CD4-positive, alpha-beta memory T cell (primary cell): ENCODE results near the gene ZMIZ1. TPM values are rescaled to one million over a fixed set of nuclear protein-coding genes. Genes with fewer than 3 reads are reported as not detected.

Experiments
- CTCF ChIA-PET: fragments of 350-600 bp; sonication (Branson Sonifier 250); formaldehyde crosslinking; loops from one replicate; lab custom pipeline; 2021; ENCODE audit warnings: inconsistent platforms; ENCODE audit not compliant: partially characterized antibody; lab: Charles Lee
- POLR2A ChIA-PET: fragments of 350-600 bp; sonication (Branson Sonifier 250); formaldehyde crosslinking; loops from one replicate; lab custom pipeline; 2021; ENCODE audit not compliant: partially characterized antibody; lab: Charles Lee
- DNase-seq, 5 donors: peaks; one replicate each; pipeline versions ENCODE4 v3.0.0 to v3.0.0-alpha.2; 2020 to 2022; ENCODE audit warnings: mixed read lengths in 1 of 5
- H3K27ac ChIP-seq: one replicate; pipeline ENCODE4 v1.7.0; 2013; ENCODE audit warnings: low read depth, low read length
- H3K27me3 ChIP-seq: 2 replicates; pipeline ENCODE4 v1.7.0; 2013; ENCODE audit warnings: mild to moderate bottlenecking, low read length, moderate library complexity; ENCODE audit not compliant: insufficient read depth
- H3K36me3 ChIP-seq: 2 replicates; pipeline ENCODE4 v1.7.0; 2013; ENCODE audit warnings: mild to moderate bottlenecking, low read length, moderate library complexity; ENCODE audit not compliant: insufficient read depth
- H3K4me1 ChIP-seq: 2 replicates; pipeline ENCODE4 v1.7.0; 2013; ENCODE audit warnings: mild to moderate bottlenecking, low read length, moderate library complexity; ENCODE audit not compliant: insufficient read depth
- H3K4me3 ChIP-seq, 2 donors: one replicate each; pipeline ENCODE4 v1.7.0; 2013; ENCODE audit warnings: low read length in 2 of 2, mild to moderate bottlenecking in 1 of 2
- H3K9me3 ChIP-seq, 2 donors: one replicate each; pipeline ENCODE4 v1.7.0; 2013; ENCODE audit warnings: low read length in 2 of 2, control low read depth in 1 of 2; ENCODE audit not compliant: control insufficient read depth in 1 of 2
- H3K27ac Mint-ChIP-seq, 7 donors: one replicate each; pipeline ENCODE4 v1.8.0; 2020 to 2021; ENCODE audit warnings: mixed read lengths in 7 of 7, mild to moderate bottlenecking in 6 of 7, inconsistent platforms in 3 of 7, moderate library complexity in 3 of 7
- H3K27me3 Mint-ChIP-seq, 2 donors: one replicate each; pipeline ENCODE4 v1.8.0; 2020 to 2021; ENCODE audit warnings: mixed read lengths in 2 of 2
- H3K36me3 Mint-ChIP-seq, 2 donors: one replicate each; pipeline ENCODE4 v1.8.0; 2020 to 2021; ENCODE audit warnings: mixed read lengths in 2 of 2, inconsistent platforms in 1 of 2, mild to moderate bottlenecking in 1 of 2
- H3K4me1 Mint-ChIP-seq, 4 donors: one replicate each; pipeline ENCODE4 v1.8.0; 2020 to 2021; ENCODE audit warnings: mixed read lengths in 4 of 4, mild to moderate bottlenecking in 1 of 4
- H3K4me3 Mint-ChIP-seq, 8 donors: one replicate each; pipeline ENCODE4 v1.8.0; 2020 to 2021; ENCODE audit warnings: mixed read lengths in 8 of 8, mild to moderate bottlenecking in 7 of 8, moderate library complexity in 6 of 8, inconsistent platforms in 3 of 8
- H3K9me3 Mint-ChIP-seq, 8 donors: one replicate each; pipeline ENCODE4 v1.8.0; 2020 to 2021; ENCODE audit warnings: mixed read lengths in 8 of 8, mild to moderate bottlenecking in 5 of 8, inconsistent platforms in 3 of 8, moderate library complexity in 1 of 8
- intact Hi-C: fragments of 100-400 bp; cut with micrococcal nuclease; formaldehyde crosslinking; loops from one replicate; pipeline ENCODE4 v1.15.1; 2023
- polyA plus RNA-seq, 2 donors: library from polyadenylated mRNA; unstranded; fragments of 300-500 nt; fragmentation: Illumina TruSeq; gene quantifications; one replicate each; pipeline ENCODE4 v1.2.3, GENCODE V29; 2021
- total RNA-seq, 2 experiments: library from RNA; stranded (reverse); gene quantifications; one replicate each; pipeline ENCODE4 v1.2.3, GENCODE V29; 2021

ZMIZ1 gene
- total and polyA plus RNA-seq, 4 experiments from 2014 or later: 0.58 to 25.4 (median 14.0) TPM

- no peak for DNase-seq
- Histone ChIP-seq H3K4me3 (no peak overlapping the region), H3K27ac (no peak overlapping the region), H3K27me3 (no peaks in the 10 kb centered on the region), H3K9me3 (no peaks in the 10 kb centered on the region), H3K36me3 (peaks cover 55% of the 10 kb centered on the region), H3K4me1 (peaks cover 25% of the 10 kb centered on the region)
- Mint-ChIP-seq H3K27me3 (no peaks in the 10 kb centered on the region), H3K4me3 (no peak overlapping the region), H3K27ac (no peak overlapping the region), H3K36me3 (peaks cover 65 to 76% of the 10 kb centered on the region in 2 donors), H3K4me1 (peaks cover 14 to 49% (median 26%) of the 10 kb centered on the region in 4 donors), H3K9me3 (no peaks in the 10 kb centered on the region)
- ChIA-PET CTCF (no interaction called here), POLR2A (interaction anchor here (0.9 to 1.6 kb wide), 2 partner anchors 10 to 92 kb away, joined by 3 read pairs; no protein-coding TSS in a partner anchor)
- intact Hi-C loops: no loop called here
Measured at GRCh38 chr10:79352035-79352877, 283.5 kb downstream of the ZMIZ1 start.

DNA sequence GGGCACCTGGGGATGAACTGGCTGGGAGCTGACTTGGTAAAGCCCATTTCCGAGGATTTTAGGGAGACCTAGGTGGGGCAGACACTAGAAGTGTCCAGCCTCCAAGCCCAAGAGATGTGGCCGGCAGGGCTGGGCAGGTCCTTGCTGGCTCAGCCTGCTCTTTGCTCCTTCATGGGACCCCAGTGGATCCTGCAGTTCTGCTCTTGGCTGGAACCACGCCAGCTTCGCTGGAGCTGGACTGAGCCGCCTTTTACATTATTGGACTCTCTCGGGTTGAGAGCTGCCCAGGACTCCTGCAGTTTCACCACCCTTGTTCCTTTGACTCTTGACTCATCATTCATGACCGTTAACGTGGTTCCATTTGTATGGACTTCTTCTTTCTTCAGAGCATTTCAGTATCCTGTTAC, 284.2 kb downstream of the ZMIZ1 start:
- intact Hi-C loops: no loop called here
- H3K27me3 ChIP-seq: no peaks in the 10 kb centered on the region
- H3K4me3 ChIP-seq: no peak overlapping the region
- H3K27ac ChIP-seq: no peak overlapping the region
- Mint-ChIP-seq H3K4me1 (peaks cover 14 to 46% (median 26%) of the 10 kb centered on the region in 4 donors), H3K9me3 (no peaks in the 10 kb centered on the region), H3K36me3 (peaks cover 71 to 76% of the 10 kb centered on the region in 2 donors), H3K27me3 (no peaks in the 10 kb centered on the region), H3K4me3 (no peak overlapping the region), H3K27ac (no peak overlapping the region)
- H3K9me3 ChIP-seq: no peaks in the 10 kb centered on the region
- ChIA-PET CTCF (interaction anchor here (2.3 kb wide), 1 partner anchor 9 kb away, joined by 7 read pairs; no protein-coding TSS in a partner anchor), POLR2A (interaction anchor here (0.9 kb wide), 1 partner anchor 11 kb away, joined by 3 read pairs; no protein-coding TSS in a partner anchor)
- no peak for DNase-seq
- peaks cover 21% of the 10 kb centered on the region for H3K4me1 ChIP-seq
- H3K36me3 ChIP-seq: peaks cover 55% of the 10 kb centered on the region

DNA sequence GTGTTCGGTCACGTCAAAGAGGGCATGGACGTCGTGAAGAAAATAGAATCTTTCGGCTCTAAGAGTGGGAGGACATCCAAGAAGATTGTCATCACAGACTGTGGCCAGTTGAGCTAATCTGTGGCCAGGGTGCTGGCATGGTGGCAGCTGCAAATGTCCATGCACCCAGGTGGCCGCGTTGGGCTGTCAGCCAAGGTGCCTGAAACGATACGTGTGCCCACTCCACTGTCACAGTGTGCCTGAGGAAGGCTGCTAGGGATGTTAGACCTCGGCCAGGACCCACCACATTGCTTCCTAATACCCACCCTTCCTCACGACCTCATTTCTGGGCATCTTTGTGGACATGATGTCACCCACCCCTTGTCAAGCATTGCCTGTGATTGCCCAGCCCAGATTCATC, 285.0 kb downstream of the ZMIZ1 start:
- DNase-seq: no peak
- no peak overlapping the region for H3K27ac Mint-ChIP-seq
- no peaks in the 10 kb centered on the region for H3K27me3 Mint-ChIP-seq
- POLR2A ChIA-PET: no interaction called here
- Histone ChIP-seq H3K4me3 (no peak overlapping the region), H3K27me3 (no peaks in the 10 kb centered on the region), H3K36me3 (peaks cover 51% of the 10 kb centered on the region), H3K4me1 (peaks cover 14% of the 10 kb centered on the region), H3K27ac (no peak overlapping the region), H3K9me3 (no peaks in the 10 kb centered on the region)
- peaks cover 9 to 39% (median 20%) of the 10 kb centered on the region in 4 donors for H3K4me1 Mint-ChIP-seq
- H3K36me3 Mint-ChIP-seq: peaks cover 74 to 75% of the 10 kb centered on the region in 2 donors
- CTCF ChIA-PET: interaction anchor here (1.0 to 2.3 kb wide), 2 partner anchors 10 to 61 kb away, joined by 3 to 7 read pairs; no protein-coding TSS in a partner anchor
- no peaks in the 10 kb centered on the region for H3K9me3 Mint-ChIP-seq
- no peak overlapping the region for H3K4me3 Mint-ChIP-seq
- intact Hi-C loops: no loop called here

DNA sequence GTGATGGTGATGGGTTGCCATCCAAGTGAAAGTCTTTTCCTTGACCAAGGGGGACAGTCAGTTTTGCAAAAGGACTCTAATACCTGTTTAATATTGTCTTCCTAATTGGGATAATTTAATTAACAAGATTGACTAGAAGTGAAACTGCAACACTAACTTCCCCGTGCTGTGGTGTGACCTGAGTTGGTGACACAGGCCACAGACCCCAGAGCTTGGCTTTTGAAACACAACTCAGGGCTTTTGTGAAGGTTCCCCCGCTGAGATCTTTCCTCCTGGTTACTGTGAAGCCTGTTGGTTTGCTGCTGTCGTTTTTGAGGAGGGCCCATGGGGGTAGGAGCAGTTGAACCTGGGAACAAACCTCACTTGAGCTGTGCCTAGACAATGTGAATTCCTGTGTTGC, 285.4 kb downstream of the ZMIZ1 start:
- Histone ChIP-seq H3K4me3 (no peak overlapping the region), H3K27ac (no peak overlapping the region), H3K9me3 (no peaks in the 10 kb centered on the region), H3K36me3 (peaks cover 48% of the 10 kb centered on the region), H3K27me3 (no peaks in the 10 kb centered on the region), H3K4me1 (peaks cover 10% of the 10 kb centered on the region)
- intact Hi-C loops: no loop called here
- POLR2A ChIA-PET: no interaction called here
- Mint-ChIP-seq H3K4me1 (peaks cover 7 to 35% (median 16%) of the 10 kb centered on the region in 4 donors), H3K27ac (peak overlapping the region in 1 of 7 donors; percentile 3), H3K4me3 (no peak overlapping the region), H3K36me3 (peaks cover 74 to 76% of the 10 kb centered on the region in 2 donors), H3K9me3 (no peaks in the 10 kb centered on the region), H3K27me3 (no peaks in the 10 kb centered on the region)
- CTCF ChIA-PET: interaction anchor here (1.0 to 2.3 kb wide), 2 partner anchors 10 to 61 kb away, joined by 3 to 7 read pairs; no protein-coding TSS in a partner anchor
- no peak for DNase-seq

DNA sequence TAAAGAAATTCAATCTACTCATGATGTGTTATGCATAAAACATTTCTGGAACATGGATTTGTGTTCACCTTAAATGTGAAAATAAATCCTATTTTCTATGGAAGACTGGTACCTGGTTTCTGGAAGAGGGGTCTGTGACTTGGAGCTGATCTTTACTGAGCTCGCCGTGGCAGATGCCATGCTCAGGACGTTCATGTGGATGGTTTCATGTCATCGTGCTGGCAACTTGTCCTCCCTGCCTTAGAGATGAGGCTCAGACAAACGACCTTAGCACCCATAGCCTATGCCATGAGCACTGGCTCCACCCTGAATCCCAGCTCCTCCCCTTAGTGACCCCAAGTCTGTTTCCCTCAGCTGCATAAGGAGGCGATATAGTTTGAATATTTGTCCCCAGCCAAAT, 285.8 kb downstream of the ZMIZ1 start:
- Histone ChIP-seq H3K9me3 (no peaks in the 10 kb centered on the region), H3K4me3 (no peak overlapping the region), H3K27me3 (no peaks in the 10 kb centered on the region), H3K36me3 (peaks cover 43% of the 10 kb centered on the region), H3K4me1 (peaks cover 5% of the 10 kb centered on the region), H3K27ac (no peak overlapping the region)
- no peaks in the 10 kb centered on the region for H3K27me3 Mint-ChIP-seq
- intact Hi-C loops: no loop called here
- ChIA-PET CTCF (interaction anchor here (1.0 to 2.3 kb wide), 2 partner anchors 10 to 62 kb away, joined by 3 to 7 read pairs; no protein-coding TSS in a partner anchor), POLR2A (no interaction called here)
- no peaks in the 10 kb centered on the region for H3K9me3 Mint-ChIP-seq
- peaks cover 71 to 72% of the 10 kb centered on the region in 2 donors for H3K36me3 Mint-ChIP-seq
- DNase-seq: no peak
- H3K4me1 Mint-ChIP-seq: peaks cover 7 to 30% (median 13%) of the 10 kb centered on the region in 4 donors
- H3K4me3 Mint-ChIP-seq: no peak overlapping the region
- peak overlapping the region in 2 of 7 donors; percentile 9 to 66 for H3K27ac Mint-ChIP-seq

DNA sequence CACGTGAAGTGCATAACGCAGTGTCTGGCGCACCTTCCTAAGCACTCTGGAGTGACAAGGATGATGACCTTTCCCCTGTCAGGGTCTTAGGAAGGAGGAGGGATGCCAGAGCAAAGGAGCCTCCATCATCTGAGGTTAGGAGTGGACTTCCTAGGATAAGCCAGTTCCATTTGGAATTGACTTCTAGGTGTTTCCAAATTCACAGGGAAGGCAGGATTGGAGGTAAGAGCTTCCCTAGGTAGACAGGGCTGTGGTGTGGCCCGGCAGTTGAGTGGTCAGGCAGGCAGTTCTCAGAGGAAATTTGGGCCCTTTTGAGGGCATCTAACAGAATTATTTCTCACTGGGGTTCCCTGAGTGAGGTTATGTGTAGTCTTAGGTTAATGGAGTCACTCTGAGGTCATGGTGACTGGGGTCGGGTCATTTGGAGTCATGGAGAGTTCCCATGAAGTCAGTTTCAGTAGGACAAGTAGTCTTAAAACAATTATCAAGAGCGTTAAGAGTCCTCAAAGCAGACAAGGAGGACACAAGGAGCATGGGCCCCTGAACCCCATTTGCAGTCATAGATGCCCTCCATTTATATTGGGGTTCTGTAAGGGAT, 286.8 kb downstream of the ZMIZ1 start:
- peak overlapping the region in 2 of 7 donors; percentile 9 to 75 for H3K27ac Mint-ChIP-seq

GRCh38 chr10:79356104-79356503, 287.3 kb downstream of the ZMIZ1 start:
- Mint-ChIP-seq H3K36me3 (peaks cover 59 to 61% of the 10 kb centered on the region in 2 donors), H3K9me3 (peaks cover 0 to 4% (median 0%) of the 10 kb centered on the region in 8 donors), H3K27ac (peak overlapping the region in 2 of 7 donors; percentile 52 to 75), H3K4me3 (no peak overlapping the region), H3K27me3 (no peaks in the 10 kb centered on the region), H3K4me1 (peaks cover 4 to 32% (median 16%) of the 10 kb centered on the region in 4 donors)
- no peak for DNase-seq
- intact Hi-C loops: no loop called here
- ChIA-PET POLR2A (no interaction called here), CTCF (no interaction called here)
- Histone ChIP-seq H3K4me1 (peaks cover under 1% of the 10 kb centered on the region), H3K27me3 (no peaks in the 10 kb centered on the region), H3K36me3 (peaks cover 28% of the 10 kb centered on the region), H3K9me3 (no peaks in the 10 kb centered on the region), H3K27ac (no peak overlapping the region), H3K4me3 (no peak overlapping the region)

More for the DNA sequence above, 286.8 kb downstream of the ZMIZ1 start:
- POLR2A ChIA-PET: no interaction called here
- CTCF ChIA-PET: interaction anchor here (2.3 kb wide), 1 partner anchor 11 kb away, joined by 7 read pairs; no protein-coding TSS in a partner anchor
- Mint-ChIP-seq H3K9me3 (peaks cover 0 to 1% (median 0%) of the 10 kb centered on the region in 8 donors), H3K4me1 (peaks cover 3 to 28% (median 11%) of the 10 kb centered on the region in 4 donors), H3K36me3 (peaks cover 64% of the 10 kb centered on the region in 2 donors), H3K4me3 (no peak overlapping the region), H3K27me3 (no peaks in the 10 kb centered on the region)
- Histone ChIP-seq H3K36me3 (peaks cover 34% of the 10 kb centered on the region), H3K4me3 (no peak overlapping the region), H3K4me1 (no peaks in the 10 kb centered on the region), H3K9me3 (no peaks in the 10 kb centered on the region), H3K27ac (no peak overlapping the region), H3K27me3 (no peaks in the 10 kb centered on the region)
- intact Hi-C loops: no loop called here
- no peak for DNase-seq
